Nephron progenitor cell (in vitro differentiated cells): ENCODE measurements around the gene PACS2.
A peak's percentile ranks its signal among the peaks of the same experiment; 100 is the strongest.

Source experiments
- DNase-seq: peaks from one replicate; pipeline ENCODE4 v3.0.0; 2021
- H3K27ac Mint-ChIP-seq: 2 replicates; pipeline ENCODE4 v1.8.0; 2021; ENCODE audit warnings: mild to moderate bottlenecking, moderate library complexity, mixed read lengths
- H3K27me3 Mint-ChIP-seq: 2 replicates; pipeline ENCODE4 v1.8.0; 2021; ENCODE audit warnings: mild to moderate bottlenecking, low read depth, mixed read lengths; ENCODE audit not compliant: poor library complexity
- H3K36me3 Mint-ChIP-seq: 2 replicates; pipeline ENCODE4 v1.8.0; 2021; ENCODE audit warnings: low read depth, mixed read lengths
- H3K4me1 Mint-ChIP-seq: 2 replicates; pipeline ENCODE4 v1.8.0; 2021; ENCODE audit warnings: mixed read lengths
- H3K4me3 Mint-ChIP-seq: 2 replicates; pipeline ENCODE4 v1.8.0; 2021; ENCODE audit warnings: mild to moderate bottlenecking, moderate library complexity, mixed read lengths
- H3K9me3 Mint-ChIP-seq: 2 replicates; pipeline ENCODE4 v1.8.0; 2021; ENCODE audit warnings: mild to moderate bottlenecking, moderate library complexity, mixed read lengths
- TF ChIP-seq, protein P1 (sequence below): fragments of 200-600 bp; sonication (generic); IDR thresholded peaks from 2 replicates; pipeline ENCODE4 v1.5.0; 2021; ENCODE audit warnings: antibody characterized with exemption

Gene PACS2

DNA sequence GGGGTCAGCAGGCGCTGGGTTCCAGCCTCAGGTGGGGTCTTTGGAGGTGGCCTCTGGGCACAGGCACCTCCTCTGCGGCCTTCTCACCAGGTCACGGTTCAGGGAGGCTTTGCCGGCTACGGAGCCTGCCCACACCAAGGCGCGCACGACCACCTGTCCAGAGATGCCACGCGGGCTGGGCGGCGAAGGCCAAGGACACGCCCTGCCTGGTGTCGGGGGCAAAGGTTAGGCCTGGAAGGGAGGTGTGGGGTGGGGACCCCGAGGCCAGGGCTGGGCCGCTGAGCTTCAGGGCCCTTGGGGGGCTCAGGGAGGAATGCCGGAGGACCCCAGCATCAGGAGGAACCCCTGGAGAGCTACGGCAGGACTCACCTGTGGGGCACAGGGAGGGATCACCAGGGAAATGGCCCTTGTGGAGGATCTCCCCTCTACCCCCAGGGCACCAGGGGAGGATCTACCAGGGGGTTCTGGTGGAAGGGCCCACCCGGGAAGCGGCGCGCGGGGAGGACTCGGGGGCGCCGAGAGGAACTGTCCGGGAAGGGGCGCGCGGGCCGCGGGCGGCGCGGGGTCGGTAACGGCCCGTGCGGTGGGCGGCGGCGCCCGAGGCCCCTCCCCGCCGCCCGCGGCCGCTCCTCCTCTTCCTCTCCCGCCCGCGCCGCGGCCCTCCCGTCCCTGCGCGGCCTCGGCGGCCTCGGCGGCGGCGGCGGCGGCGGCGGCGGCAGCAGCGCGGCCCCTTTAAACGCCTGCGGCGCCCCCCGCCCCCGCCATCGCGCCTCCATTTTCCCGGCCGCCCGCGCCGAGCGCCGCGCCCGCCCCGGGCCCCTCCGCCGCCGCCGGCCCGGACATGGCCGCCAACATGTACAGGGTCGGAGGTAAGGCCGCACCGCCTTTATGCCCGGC is 104.9 kb downstream of the PACS2 start, which contains the start of gene MTA1:
Gene MTA1 (plus strand): TSS at position 633 of the 897 bp plus-strand sequence. CDS start 209 bp downstream, at position 842.
- peak; percentile 67 for DNase-seq
- H3K9me3 Mint-ChIP-seq, result peaks cover 8% of the 10 kb centered on the region
- TF ChIP-seq, protein P1, sequence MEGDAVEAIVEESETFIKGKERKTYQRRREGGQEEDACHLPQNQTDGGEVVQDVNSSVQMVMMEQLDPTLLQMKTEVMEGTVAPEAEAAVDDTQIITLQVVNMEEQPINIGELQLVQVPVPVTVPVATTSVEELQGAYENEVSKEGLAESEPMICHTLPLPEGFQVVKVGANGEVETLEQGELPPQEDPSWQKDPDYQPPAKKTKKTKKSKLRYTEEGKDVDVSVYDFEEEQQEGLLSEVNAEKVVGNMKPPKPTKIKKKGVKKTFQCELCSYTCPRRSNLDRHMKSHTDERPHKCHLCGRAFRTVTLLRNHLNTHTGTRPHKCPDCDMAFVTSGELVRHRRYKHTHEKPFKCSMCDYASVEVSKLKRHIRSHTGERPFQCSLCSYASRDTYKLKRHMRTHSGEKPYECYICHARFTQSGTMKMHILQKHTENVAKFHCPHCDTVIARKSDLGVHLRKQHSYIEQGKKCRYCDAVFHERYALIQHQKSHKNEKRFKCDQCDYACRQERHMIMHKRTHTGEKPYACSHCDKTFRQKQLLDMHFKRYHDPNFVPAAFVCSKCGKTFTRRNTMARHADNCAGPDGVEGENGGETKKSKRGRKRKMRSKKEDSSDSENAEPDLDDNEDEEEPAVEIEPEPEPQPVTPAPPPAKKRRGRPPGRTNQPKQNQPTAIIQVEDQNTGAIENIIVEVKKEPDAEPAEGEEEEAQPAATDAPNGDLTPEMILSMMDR, result no peak
- peak within 1 kb of the TSS; percentile 91 for H3K4me3 Mint-ChIP-seq
- no peak within 1 kb of the TSS for H3K27ac Mint-ChIP-seq
- peaks cover 25% of the 10 kb centered on the region for H3K36me3 Mint-ChIP-seq
- H3K4me1 Mint-ChIP-seq, result peaks cover 56% of the 10 kb centered on the region
- peaks cover 10% of the 10 kb centered on the region for H3K27me3 Mint-ChIP-seq

DNA sequence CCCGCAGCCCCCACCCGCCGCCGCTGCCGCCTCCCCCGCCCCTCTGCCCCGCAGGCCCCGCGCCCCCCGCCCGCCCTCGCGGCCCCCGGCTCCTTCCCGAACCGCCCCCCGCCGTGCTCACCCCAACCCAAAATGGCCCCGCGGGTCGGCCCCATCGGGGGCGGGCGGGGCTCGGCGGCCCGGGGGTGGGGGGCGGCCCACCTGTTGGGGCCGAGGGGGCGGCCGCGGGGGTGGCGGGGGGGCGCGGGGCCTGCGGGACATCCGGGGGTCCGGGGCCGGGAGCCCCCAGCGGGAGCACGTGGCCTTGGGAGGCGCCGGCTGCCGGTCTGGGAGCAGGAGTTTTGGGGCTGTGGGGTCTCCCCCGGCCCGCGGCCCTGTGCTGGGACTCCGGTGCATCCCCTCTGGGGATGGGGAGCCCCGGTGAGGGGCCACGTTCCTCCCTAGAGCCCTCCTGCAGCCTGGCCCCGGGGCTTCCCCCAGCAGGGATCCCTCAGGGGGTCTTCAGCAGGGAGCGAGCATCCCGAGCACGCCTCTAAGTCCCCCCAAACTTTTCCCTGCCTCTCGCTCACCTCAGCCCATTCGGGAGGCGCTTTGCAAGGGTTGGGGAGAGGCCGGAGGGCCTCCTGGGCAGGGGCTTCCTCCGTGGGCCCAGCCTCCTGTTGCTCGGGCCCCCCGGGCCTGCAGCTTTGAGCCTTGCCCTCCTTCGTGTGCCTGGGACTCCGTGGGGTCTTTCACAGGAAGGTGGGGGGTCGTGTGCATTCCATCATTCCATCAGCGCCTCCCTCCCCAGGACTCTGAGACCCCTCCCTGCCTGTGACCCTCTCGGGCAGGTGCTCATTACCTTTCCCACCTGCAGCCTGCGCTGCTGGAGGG is 105.8 kb downstream of the PACS2 start:
- TF ChIP-seq, protein P1, result no peak
- no peak for DNase-seq
- Mint-ChIP-seq H3K27me3 (peaks cover 10% of the 10 kb centered on the region), H3K27ac (no peak overlapping the region), H3K4me3 (peak overlapping the region; percentile 91), H3K9me3 (peaks cover 8% of the 10 kb centered on the region), H3K4me1 (peaks cover 54% of the 10 kb centered on the region), H3K36me3 (peaks cover 29% of the 10 kb centered on the region)

DNA sequence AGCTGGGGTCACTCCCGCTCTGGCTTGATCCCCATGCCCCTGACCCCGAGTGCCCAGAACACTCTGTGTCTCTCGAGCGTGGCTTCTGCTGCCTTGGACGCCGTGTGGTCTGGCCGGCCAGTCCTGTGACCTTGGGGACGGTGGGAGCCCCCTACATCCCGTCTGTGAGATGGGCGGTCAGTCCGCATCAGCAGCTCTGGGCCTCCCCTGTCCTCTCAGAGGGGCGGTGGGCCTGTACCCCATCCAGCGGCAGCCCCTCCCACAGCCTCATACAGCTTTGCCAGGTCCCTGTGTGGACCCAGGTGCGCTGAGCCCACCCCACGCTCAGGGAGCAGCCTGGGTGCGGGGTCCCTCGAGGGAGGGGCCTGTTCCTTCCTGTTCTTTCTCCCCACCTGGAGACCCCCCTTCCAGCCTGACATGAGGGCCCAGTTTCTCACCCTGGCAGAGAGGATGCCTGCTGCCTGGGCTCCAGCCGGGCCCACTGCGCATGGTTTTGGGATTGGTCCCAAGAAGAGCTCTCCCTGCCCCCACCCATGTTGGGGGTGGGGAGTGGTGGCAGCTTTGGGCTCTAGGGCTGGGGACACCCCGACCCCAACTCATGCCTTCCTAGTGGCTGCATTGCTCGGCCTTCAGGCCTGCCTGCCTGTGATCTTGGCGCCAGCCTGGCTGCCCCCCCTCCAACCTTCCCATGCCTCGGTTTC is 106.6 kb downstream of the PACS2 start:
- Mint-ChIP-seq H3K27ac (no peak overlapping the region), H3K36me3 (peaks cover 35% of the 10 kb centered on the region), H3K27me3 (peaks cover 8% of the 10 kb centered on the region), H3K9me3 (peaks cover 11% of the 10 kb centered on the region), H3K4me3 (peak overlapping the region; percentile 91), H3K4me1 (peaks cover 53% of the 10 kb centered on the region)
- no peak for DNase-seq
- TF ChIP-seq, protein P1, result no peak

GRCh38 chr14:105421723-105422615 is 107.4 kb downstream of the PACS2 start:
- Mint-ChIP-seq H3K4me1 (peaks cover 46% of the 10 kb centered on the region), H3K27ac (peak overlapping the region; percentile 93), H3K27me3 (peaks cover 7% of the 10 kb centered on the region), H3K4me3 (peak overlapping the region; percentile 91), H3K9me3 (peaks cover 13% of the 10 kb centered on the region), H3K36me3 (peaks cover 38% of the 10 kb centered on the region)
- TF ChIP-seq, protein P1, result no peak
- no peak for DNase-seq
